ENCODE results near the gene ARR3. TPM values are rescaled to one million over a fixed set of nuclear protein-coding genes. Genes with fewer than 3 reads are reported as not detected.
"Not testable (repeated sequence)": the region's sequence is repeated elsewhere in the genome, so short reads cannot be mapped to it uniquely, and the experiment has no call there.

ARR3 gene
- total RNA-seq = not detected
- long read RNA-seq = 0 reads

- DNase-seq (no peak), ATAC-seq (no peak)
- intact Hi-C loops (cut with DNase I) = loop anchor here (10.0 kb wide), 1 partner anchor 73 kb away; no protein-coding TSS in a partner anchor
These were observed at the start of gene ARR3 for GRCh38 chrX:70268034-70268433. ARR3 (plus strand) TSS chrX:70268334; CDS start chrX:70269386, 1,052 bp downstream.

GRCh38 chrX:70219938-70220764 is 48.0 kb upstream of the ARR3 start:
- intact Hi-C loops (cut with DNase I) = no loop called here
- ATAC-seq = peak; percentile 57 to 89
- no peak for DNase-seq

GRCh38 chrX:70226048-70226447 is 42.1 kb upstream of the ARR3 start:
- DNase-seq = no peak
- intact Hi-C loops (cut with DNase I) = no loop called here
- no peak for ATAC-seq

- ATAC-seq = no peak
- no peak for DNase-seq
- intact Hi-C loops (cut with DNase I) = no loop called here
These were observed 41.4 kb upstream of the ARR3 start for GRCh38 chrX:70226687-70227086.

GRCh38 chrX:70231666-70232065 is 36.5 kb upstream of the ARR3 start:
- ATAC-seq (peak; percentile 59 to 87), DNase-seq (no peak)
- intact Hi-C loops (cut with DNase I) = no loop called here

GRCh38 chrX:70234355-70234754 is 33.8 kb upstream of the ARR3 start, which contains the start of gene AWAT1:
AWAT1 (plus strand) TSS chrX:70234655; CDS start chrX:70234696, 41 bp downstream.
- no peak for ATAC-seq
- intact Hi-C loops (cut with DNase I) = no loop called here
- no peak for DNase-seq

GRCh38 chrX:70240751-70241150 is 27.4 kb upstream of the ARR3 start:
- ATAC-seq (no peak), DNase-seq (no peak)
- intact Hi-C loops (cut with DNase I) = no loop called here

GRCh38 chrX:70241501-70241900 is 26.6 kb upstream of the ARR3 start:
- intact Hi-C loops (cut with DNase I) = no loop called here
- no peak for ATAC-seq
- DNase-seq = no peak

- intact Hi-C loops (cut with DNase I); DNase-seq; ATAC-seq: not testable (repeated sequence)
These were observed 24.5 kb upstream of the ARR3 start for GRCh38 chrX:70243601-70244000.

- DNase-seq (no peak), ATAC-seq (peak in 1 of 2 donors; percentile 75)
- intact Hi-C loops (cut with DNase I) = no loop called here
These were observed 23.3 kb upstream of the ARR3 start for GRCh38 chrX:70244881-70245280.

- ATAC-seq = no peak
- intact Hi-C loops (cut with DNase I) = no loop called here
These were observed 20.9 kb upstream of the ARR3 start for GRCh38 chrX:70247252-70247651.

GRCh38 chrX:70252491-70252890 is 15.6 kb upstream of the ARR3 start:
- intact Hi-C loops (cut with DNase I) = no loop called here
- DNase-seq = no peak
- no peak for ATAC-seq

More at GRCh38 chrX:70247252-70247651, 20.9 kb upstream of the ARR3 start:
- DNase-seq = no peak

GRCh38 chrX:70253377-70254062 is 14.6 kb upstream of the ARR3 start:
- ATAC-seq = no peak
- intact Hi-C loops (cut with DNase I) = no loop called here
- no peak for DNase-seq

- ATAC-seq = no peak
- DNase-seq = no peak
- intact Hi-C loops (cut with DNase I) = no loop called here
These were observed 14.1 kb upstream of the ARR3 start for GRCh38 chrX:70254063-70254400.

- ATAC-seq (no peak), DNase-seq (no peak)
- intact Hi-C loops (cut with DNase I) = no loop called here
These were observed 13.2 kb upstream of the ARR3 start for GRCh38 chrX:70254909-70255308.

- ATAC-seq = peak; percentile 33 to 63
These were observed 12.7 kb upstream of the ARR3 start for GRCh38 chrX:70255452-70255851.

GRCh38 chrX:70257423-70258288 is 10.5 kb upstream of the ARR3 start:
- DNase-seq = no peak
- no peak for ATAC-seq
- intact Hi-C loops (cut with DNase I) = no loop called here

More at GRCh38 chrX:70255452-70255851, 12.7 kb upstream of the ARR3 start:
- DNase-seq = no peak
- intact Hi-C loops (cut with DNase I) = no loop called here

- no peak for ATAC-seq
- intact Hi-C loops (cut with DNase I) = loop anchor here (10.0 kb wide), 1 partner anchor 65 kb away; no protein-coding TSS in a partner anchor
- DNase-seq = no peak
These were observed 8.0 kb upstream of the ARR3 start, which contains the start of gene P2RY4 for GRCh38 chrX:70260104-70260503. P2RY4 (minus strand) TSS chrX:70260204; CDS start chrX:70259624, 580 bp downstream.

GRCh38 chrX:70262952-70263567 is 5.1 kb upstream of the ARR3 start:
- intact Hi-C loops (cut with DNase I) = loop anchor here (10.0 kb wide), 1 partner anchor 68 kb away; no protein-coding TSS in a partner anchor
- DNase-seq = peak; percentile 27
- ATAC-seq = peak; percentile 59 to 80
